ENCODE results near the gene ADARB2. TPM values are rescaled to one million over a fixed set of nuclear protein-coding genes. Genes with fewer than 3 reads are reported as not detected.
A peak's percentile ranks its signal among the peaks of the same experiment; 100 is the strongest.

ADARB2 gene
- total RNA-seq, 1 donor = 1.1 TPM

GRCh38 chr10:1598393-1599153 lies 138.8 kb downstream of the ADARB2 start:
- no peak for DNase-seq (ENCODE audit: low read depth in 2 of 3, low spot score in 2 of 3)

DNA sequence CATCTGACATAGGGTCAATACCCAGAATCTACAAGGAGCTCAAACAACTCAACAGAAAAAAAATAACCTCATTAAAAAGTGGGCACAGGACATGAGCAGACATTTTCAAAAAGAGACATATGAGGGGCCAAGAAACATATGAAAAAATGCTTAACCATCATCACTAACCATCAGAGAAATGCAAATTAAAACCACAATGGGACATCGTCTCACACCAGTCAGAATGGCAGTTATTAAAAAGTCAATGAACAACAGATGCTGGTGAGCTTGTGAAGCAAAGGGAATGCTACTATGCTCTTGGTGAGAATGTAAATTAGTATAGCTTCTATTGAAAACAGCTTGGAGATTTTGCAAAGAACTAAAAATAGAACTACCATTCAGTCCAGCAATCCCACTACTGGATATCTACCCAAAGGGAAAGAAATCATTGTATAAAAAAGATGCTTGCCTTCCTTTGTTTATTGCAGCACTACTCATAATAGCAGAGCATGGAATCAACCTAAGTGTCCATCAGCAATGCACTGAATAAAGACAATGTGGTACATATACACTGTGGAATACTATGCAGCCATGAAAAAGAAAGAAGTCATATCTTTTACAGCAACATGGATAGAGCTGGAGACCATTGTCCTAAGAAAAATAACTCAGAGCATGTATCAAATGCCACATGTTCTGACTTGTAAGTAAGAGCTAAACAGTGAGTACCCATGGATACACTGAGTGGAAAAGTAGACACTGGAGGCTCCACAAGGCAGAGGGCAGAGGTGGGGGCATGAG lies 139.8 kb downstream of the ADARB2 start:
- DNase-seq (ENCODE audit: low read depth in 2 of 3, low spot score in 2 of 3) = no peak

- no peak for DNase-seq (ENCODE audit: low read depth in 2 of 3, low spot score in 2 of 3)
These were observed 140.7 kb downstream of the ADARB2 start for GRCh38 chr10:1596482-1597099.

DNA sequence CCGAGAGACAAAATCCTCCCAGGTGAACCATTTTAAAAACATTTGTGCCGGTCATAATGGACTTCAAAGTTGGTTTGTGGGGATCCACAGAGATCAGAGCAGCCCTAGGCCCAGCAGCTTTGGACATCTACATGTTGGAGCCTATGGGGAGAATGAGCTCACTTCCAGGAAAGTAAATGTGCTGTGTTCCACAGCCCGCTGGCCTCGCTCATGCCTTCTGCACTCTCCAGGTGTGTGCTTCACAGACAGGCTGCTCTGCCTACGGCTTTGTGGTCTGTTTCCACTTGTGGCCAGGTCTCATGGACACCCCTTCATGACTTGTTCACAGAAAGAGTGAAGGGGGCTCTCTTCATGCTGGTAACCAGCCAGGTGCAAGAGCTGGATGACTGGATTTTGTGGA lies 141.6 kb downstream of the ADARB2 start:
- DNase-seq (ENCODE audit: low read depth in 2 of 3, low spot score in 2 of 3) = no peak

DNA sequence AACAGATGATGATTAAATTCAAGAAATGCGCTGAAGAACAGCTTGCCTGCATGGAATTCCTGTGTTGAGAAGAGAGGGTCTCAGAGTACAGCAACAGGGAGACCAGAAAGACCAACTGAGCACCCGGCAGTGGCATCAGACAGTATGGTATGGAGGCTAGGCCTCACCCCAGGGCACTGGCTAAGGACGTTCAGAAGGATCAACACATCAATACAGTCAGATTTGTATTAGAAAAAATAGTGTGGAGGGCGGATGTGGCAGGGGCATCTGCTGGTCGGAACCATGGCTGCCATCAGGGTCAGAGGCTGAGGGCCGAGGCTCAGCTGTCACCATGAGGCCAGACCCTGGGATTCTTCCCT lies 142.1 kb downstream of the ADARB2 start:
- no peak for DNase-seq (ENCODE audit: low read depth in 2 of 3, low spot score in 2 of 3)

DNA sequence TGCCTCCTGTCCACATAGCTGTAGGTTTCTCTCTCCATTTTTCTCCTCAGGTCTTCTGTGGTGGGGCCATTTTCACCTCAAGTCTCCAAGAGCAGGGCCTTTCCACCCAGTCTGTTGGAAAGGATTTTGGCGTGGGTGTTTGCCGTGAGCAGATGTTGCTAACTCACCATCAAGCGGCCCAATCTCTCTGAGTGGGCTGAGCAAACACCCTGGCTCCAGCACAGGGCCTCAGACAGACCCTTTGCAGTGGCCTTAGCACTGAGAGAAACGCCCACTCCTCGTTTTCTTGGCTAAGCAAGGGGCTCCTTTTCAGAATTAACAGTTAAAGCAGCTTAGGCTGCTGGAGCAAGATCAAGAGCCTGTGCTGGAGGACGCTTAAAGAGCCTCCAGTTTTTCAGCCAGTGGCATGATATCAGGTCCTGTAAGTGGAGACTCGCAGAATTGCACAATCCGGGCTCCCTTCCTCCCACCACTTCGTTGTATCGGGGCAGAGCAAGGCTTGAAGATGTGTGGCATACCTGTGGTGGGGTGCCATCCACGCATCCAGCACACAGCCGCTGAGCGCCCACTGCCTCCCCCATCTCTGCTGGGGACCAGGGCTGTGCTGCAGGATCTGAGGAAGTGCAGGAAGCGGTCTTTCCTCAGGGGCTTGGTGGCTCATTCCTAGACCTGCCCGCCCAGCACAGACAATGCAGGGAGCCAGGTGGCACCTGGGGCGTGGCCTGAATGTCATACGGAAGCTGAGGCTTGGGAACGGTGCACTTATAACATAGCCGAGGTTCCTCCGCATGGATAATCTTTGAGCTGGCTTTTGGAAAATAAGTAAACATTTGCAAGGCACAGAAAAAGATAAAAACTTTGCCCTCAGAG lies 142.7 kb downstream of the ADARB2 start:
- DNase-seq (ENCODE audit: low read depth in 2 of 3, low spot score in 2 of 3) = no peak

GRCh38 chr10:1591742-1592141 lies 145.6 kb downstream of the ADARB2 start:
- DNase-seq (ENCODE audit: low read depth in 2 of 3, low spot score in 2 of 3) = no peak

DNA sequence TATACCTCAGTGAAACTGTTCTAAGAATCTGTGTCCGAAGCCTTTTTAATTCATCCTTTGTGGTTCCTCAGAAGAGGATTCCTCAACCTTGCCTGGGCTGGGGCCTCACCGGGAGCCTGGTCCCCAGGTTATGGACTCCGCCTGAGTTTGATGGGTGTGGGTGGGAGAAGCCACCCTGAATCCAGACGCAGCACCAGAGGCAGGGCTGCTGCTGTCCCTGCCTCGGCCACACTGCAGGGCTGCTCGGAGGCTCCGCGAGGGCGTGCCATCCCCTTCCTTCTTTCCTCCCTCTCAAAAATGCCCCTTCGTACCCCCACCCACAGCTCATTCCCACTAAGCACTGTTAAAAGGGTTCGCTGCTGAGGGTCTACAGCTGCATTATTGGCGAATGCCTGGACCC lies 146.3 kb downstream of the ADARB2 start:
- DNase-seq (ENCODE audit: low read depth in 2 of 3, low spot score in 2 of 3) = no peak

GRCh38 chr10:1589257-1589656 lies 148.1 kb downstream of the ADARB2 start:
- DNase-seq (ENCODE audit: low read depth in 2 of 3, low spot score in 2 of 3) = no peak

- DNase-seq (ENCODE audit: low read depth in 2 of 3, low spot score in 2 of 3) = no peak
These were observed 154.6 kb downstream of the ADARB2 start for GRCh38 chr10:1582739-1583138.

- no peak for DNase-seq (ENCODE audit: low read depth in 2 of 3, low spot score in 2 of 3)
These were observed 156.1 kb downstream of the ADARB2 start for GRCh38 chr10:1581189-1581588.

GRCh38 chr10:1579671-1580070 lies 157.7 kb downstream of the ADARB2 start:
- no peak for DNase-seq (ENCODE audit: low read depth in 2 of 3, low spot score in 2 of 3)

- no peak for DNase-seq (ENCODE audit: low read depth in 2 of 3, low spot score in 2 of 3)
These were observed 158.2 kb downstream of the ADARB2 start for GRCh38 chr10:1579141-1579491.

DNA sequence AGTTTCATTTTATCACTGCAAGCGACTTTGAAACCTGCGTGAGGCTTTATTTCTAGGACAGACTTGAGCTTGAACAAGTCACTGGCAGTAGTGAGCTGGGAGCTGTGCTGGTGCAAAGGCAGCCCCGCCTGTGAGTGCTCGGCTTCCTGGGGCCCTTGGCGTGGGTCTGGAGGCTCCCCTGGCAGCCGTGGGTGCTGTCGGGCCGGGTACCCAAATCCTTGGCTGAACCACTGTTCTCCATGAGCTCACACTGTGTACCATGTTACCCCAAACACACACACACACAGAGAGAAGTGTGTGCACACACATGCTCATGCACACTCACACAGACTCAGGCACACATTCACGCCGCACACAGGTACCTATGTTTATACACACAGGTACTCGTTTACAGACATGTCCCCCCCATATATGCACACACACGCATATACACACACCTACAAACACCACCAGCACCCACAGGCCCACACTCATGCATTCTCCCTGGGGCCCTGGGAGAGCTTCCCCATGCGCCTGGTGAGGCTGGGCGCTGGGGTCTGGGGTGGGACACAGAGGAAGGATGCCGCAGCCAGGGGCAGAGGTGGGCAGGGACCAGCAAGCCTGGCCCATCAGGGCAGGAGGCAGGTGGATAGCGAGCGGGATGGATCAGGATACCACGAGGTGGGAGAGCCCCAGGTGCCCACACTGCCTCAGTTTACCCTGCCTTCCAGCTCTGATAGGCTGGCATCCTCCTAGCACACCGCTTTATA lies 158.8 kb downstream of the ADARB2 start:
- DNase-seq (ENCODE audit: low read depth in 2 of 3, low spot score in 2 of 3) = no peak

DNA sequence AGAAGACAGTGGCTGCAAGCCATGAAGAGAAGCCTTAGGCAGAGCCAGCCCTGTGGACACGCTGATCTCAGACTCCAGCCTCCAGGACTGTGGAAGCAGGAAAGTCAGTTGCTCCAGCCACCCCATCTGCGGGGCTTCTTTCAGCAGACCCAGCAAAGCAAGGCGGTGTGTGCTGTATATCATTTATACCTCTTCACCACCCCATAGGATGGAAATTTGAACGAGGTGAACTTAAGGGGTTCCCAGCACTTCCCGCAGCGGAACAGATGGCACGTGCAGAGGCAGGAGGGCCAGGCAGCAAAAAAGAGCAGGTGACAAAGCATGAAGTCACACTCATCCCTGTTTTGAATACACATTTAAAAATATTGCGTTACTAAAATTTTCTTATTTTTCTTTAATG lies 159.4 kb downstream of the ADARB2 start:
- DNase-seq (ENCODE audit: low read depth in 2 of 3, low spot score in 2 of 3) = no peak

GRCh38 chr10:1577373-1577770 lies 160.0 kb downstream of the ADARB2 start:
- no peak for DNase-seq (ENCODE audit: low read depth in 2 of 3, low spot score in 2 of 3)

DNA sequence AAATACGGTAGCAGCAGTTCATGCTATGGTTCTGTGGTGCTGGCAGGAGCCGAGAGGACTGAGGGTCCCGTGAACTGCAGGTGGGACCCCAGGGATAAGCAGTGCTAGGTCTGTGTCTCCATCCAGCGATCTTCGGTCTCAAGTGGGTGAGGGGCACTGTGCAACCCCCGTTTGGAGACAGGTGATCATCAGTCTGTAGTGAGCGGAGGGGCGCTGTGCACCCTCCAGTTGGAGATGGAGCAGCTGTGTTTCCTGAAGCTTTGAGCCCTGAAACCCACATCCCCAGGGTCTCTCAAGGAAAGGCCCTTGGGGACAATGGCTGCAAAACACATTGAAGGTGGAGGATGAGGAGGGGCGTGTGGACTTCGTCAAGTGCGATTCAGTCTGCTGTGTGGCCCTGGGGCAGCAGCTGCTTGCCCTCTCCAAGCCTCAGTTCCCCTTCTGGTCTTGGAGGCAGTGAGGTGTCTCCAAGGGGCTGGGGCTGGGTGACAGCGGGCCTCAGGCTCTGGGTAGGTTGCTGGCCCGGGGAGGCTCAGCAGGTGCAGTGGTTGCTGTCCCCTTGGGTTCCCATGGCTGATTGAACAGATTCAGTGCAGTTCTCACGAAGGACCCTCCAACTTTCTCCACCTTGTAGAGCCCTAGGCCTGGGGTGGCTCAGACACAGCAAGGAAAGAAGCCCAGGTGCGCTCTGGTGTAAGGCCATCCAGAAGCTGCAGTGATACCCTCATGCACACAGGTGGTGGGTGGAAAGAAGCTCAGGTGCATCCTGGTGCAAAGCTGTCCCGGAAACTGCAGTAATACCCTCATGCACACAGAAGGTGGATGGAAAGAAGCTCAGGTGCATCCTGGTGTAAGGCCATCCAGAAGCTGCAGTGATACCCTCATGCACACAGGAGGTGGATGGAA lies 160.6 kb downstream of the ADARB2 start:
- peak in 1 of 3 donors; percentile 21 for DNase-seq (ENCODE audit: low read depth in 2 of 3, low spot score in 2 of 3)

DNA sequence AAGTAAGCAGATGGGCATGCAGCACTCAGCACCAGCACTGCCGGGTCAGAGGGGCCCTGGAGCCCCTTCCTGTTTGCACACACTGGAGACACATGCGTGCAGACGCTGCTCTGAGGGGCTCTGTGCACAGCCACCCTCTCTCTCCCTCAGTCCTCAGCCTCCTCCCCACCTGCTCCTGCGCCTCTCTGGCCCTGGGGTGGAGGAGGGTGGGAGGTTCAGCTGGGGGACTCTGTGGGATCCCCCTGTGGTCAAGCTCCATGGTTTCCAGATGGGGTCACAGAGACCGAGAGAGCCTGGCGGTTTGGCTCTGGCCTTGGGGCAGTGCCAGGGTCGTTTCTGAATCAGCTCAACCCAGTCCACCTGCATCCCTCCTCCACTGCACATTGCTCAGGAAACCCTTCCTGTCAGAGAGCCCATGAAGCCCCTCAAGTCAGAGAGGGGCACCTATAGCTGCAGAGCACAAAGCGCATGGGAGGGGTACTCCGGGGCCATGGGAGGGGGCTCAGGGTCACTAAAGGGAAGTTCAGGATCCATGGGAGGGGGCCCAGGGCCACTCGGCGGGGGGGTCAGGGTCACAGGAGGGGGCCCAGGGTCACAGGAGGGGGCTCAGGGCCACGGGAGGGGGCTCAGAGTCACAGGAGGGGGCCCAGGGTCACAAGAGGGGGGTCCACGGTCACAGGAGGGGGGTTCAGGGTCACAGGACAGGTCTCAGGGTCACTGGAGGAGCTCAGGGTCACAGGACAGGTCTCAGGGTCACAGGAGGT lies 161.7 kb downstream of the ADARB2 start:
- no peak for DNase-seq (ENCODE audit: low read depth in 2 of 3, low spot score in 2 of 3)

DNA sequence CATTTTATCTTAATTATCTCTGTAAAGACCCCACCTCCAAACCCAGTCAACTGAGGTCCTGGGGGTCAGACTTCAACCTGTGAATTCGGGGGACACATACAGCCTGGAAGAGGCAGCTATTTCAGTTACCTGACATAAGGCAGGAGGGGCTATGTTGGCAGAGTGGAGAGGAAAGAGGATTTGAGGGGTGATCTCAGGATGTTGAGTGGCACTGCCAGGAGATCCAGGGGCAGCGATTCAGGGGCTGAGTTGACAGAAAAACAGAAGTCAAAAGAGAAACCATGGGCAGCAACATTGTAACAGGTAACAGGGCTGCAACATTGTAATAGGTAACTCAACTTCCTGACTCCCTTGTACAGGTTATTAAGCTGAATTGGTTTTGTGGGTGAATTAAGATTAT lies 162.6 kb downstream of the ADARB2 start:
- DNase-seq (ENCODE audit: low read depth in 2 of 3, low spot score in 2 of 3) = no peak

All from hematopoietic multipotent progenitor cell (in vitro differentiated cells).